HG03045 (cell line): ENCODE data around the gene NPY1R.
A peak's percentile ranks its signal among the peaks of the same experiment; 100 is the strongest.

Experiments
- ATAC-seq: cut with Tn5 transposase; IDR thresholded peaks from one replicate; pipeline ENCODE4 v1.9.1; 2021; ENCODE audit warnings: mild to moderate bottlenecking, moderate library complexity; ENCODE audit not compliant: unreplicated experiment

The NPY1R gene

DNA sequence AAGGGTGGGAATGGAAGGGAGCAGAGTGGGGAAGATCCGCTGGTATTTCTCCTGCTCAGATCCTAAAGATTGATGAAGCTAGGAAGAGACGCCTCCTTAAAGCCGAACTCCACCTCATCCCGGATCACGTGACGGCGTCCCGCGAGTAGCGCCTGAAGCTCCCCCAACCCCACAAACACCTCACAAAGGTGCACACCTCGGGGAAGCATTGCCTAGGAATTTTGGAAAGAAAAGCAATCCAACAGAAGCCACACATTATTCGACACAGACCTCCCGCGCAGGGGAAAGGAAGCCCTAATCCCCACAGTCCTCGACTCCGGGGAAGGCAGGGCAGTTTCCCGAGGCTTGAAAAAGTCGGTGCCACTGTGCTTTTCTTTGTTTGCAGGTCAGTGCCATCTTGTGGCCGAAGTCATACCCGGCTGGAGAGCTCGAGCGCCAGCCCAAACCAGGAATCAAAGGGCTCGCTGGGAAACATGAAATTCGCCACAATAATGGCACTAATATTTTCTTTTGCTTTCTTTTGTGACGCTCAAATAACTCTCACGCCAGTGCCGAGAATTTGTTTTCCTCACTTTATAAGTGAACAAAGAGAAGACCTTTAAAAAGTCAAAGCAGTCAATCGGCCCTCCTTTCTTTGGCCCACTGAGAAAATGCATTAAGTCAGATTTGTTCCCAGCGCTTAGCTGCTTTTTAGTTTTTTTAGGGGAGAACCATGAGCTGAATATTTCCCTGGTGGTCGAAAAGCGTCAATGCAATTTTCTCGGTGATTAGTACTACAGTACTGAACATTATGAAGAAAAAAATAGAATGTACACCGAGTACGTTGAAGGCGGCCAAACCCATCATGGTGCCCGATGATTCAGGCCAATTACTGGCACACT is at the start of gene NPY1R:
Gene NPY1R (minus strand): TSS at position 71 of the 881 bp plus-strand sequence. CDS start 6,042 bp downstream, outside the sequence.
- peak; percentile 83 for ATAC-seq

- ATAC-seq: no peak
These were observed 48.3 kb upstream of the NPY1R start for GRCh38 chr4:163380703-163381102.

DNA sequence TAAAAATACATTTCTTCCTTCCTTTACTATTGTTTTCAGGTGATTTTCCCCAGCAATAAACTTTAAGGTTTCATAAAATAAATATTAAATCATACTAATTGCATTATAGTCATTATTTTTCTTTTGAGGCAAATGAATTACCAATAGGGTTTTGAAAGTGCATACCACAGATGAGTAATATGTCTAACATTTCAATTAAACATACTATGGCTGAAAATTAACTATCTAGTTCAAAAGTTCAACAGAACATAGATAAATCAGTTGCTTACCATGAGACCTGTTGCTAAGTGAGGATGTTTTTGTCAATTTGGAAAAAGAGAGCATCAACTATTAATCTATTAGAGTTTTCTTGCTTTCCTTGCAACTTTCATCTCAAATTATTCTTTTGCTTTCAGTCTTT is 46.3 kb upstream of the NPY1R start:
- ATAC-seq: no peak

- no peak for ATAC-seq
These were observed 39.6 kb upstream of the NPY1R start for GRCh38 chr4:163372029-163372428.

DNA sequence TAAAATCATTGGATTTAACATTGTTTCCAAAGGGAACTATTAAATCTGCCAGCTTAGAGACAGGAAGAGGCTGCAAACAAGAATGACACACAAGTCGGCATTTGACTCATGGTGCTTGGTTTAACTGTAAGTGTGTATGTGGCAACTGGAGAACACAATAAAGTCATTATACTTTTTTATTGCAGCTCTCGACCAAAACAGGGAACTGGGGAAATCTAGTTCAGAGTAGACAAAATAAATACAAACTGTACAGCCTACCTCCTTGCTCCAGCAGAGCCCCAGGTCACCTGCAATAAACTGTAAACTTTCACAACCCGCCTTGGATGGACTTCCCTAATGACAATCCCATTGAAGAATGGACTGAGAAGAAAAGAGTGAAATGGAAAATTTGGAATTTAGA is 35.3 kb upstream of the NPY1R start:
- no peak for ATAC-seq

- no peak for ATAC-seq
These were observed 23.7 kb upstream of the NPY1R start for GRCh38 chr4:163356104-163356503.

- no peak for ATAC-seq
These were observed 20.7 kb upstream of the NPY1R start for GRCh38 chr4:163353054-163353453.

DNA sequence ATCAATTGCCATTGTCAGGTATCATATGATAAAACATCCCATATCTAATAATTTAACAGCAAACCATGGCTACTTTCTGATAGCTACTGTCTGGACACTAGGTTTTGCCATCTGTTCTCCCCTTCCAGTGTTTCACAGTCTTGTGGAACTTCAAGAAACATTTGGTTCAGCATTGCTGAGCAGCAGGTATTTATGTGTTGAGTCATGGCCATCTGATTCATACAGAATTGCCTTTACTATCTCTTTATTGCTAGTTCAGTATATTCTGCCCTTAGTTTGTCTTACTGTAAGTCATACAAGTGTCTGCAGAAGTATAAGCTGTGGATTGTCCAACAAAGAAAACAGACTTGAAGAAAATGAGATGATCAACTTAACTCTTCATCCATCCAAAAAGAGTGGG is 18.3 kb upstream of the NPY1R start:
- no peak for ATAC-seq

DNA sequence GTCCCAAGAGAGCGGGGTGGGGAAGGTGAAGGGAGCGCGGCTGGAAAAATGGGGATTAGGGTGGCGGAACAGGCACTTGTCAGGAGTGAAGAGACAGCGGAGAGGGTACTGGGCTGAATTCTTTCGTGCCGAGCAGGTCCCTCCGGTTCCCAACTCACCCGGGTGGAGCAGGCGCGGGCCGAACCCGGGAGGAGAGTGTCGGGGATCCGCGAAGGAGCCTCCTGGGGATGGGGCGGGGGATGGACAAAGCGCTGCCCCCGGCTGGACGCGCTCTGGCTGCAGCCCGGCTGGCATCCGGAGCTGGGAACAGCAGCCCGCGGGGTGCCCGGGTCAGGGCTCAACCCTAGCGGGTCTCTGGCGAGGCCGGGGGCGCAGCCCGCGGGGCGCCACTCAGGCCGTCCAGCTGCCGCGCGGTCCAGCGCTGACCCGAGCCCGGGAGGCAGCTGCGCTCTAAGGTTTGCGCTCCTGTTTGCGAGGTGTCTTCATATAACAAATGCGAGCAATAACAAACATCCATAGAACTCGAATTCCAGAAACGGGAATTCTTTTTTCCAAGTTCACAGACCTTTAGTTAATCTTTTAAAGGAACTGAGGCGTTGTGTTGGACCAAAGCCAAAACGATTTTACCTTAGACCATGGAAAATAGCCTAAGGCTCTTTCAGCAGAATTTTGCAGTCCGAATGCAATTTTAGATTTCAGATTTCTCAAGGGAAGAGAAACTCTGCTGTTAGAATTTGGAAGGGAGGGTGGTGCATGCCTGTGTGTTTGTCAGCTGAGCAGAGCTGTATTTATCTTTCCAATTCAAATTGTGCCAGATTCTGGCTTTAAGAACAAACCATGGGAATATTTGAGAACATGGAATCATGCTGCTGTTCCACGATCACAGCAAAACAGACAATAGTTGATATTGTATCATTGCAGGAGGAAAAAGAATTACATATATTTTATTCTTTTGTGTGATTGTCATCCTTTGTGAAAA is 12.0 kb upstream of the NPY1R start:
- ATAC-seq: no peak

GRCh38 chr4:163343604-163344146 is 11.3 kb upstream of the NPY1R start, which contains the start of gene NPY5R:
TSS of gene NPY5R (plus strand) at chr4:163343892. CDS start at chr4:163350274, 6,382 bp downstream.
- ATAC-seq: no peak

GRCh38 chr4:163335384-163335783 is 3.0 kb upstream of the NPY1R start:
- no peak for ATAC-seq

- no peak for ATAC-seq
These were observed 593 bp downstream of the NPY1R start for GRCh38 chr4:163331629-163332376.

DNA sequence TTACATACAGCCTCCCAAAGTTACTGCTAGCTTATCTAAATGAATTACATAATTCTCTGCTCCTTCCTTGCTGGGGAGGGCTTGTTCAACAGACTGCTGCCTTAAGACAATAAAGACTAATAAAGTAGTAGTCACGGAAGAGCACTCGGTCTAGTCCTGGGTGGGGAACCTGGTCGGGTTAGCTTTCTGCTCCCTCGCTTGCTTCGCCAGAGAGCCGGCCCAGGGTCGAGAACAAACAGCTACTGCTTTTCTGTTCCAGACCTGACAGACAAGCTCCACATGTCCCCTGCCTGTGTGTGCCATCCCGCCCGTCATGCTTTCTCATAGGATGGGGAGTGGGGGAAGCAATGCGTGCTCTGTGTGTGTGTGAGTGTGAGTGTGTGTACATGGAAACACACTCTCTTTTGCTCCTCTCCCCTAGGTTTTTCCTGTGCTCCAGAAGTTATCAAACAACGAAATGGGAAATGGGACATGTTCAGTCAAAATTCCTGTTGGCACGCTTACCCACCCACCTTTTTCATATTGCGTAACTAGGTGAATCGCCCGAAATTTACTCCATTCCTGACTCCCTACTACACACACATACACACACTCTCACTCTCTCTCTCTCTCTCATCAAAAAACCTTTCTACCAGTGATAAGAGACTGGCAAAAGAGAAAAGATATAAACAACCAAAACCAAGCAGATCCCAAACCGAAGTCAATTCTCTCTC is 1.3 kb downstream of the NPY1R start:
- ATAC-seq: no peak

- ATAC-seq: no peak
These were observed 15.3 kb downstream of the NPY1R start for GRCh38 chr4:163317110-163317509.

DNA sequence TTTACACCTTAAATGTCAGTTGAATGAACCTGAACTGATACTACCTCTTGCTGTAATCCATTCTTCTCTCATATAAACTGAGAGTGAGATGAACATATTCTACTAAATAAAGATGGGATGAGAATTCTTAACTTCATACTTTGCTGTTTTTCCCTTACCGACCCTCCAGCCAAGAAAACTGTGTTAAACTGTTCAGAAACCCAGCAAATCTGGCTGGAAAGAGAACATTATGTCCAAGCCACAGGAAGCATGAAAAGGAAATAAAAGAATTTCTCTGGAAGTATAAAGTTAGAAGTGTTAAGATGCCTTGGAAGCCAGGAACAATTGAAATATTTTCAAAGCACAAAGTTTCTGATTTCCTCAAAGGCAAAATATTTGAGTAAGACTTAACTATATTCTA is 22.9 kb downstream of the NPY1R start:
- no peak for ATAC-seq

- ATAC-seq: no peak
These were observed 29.3 kb downstream of the NPY1R start for GRCh38 chr4:163303069-163303468.

DNA sequence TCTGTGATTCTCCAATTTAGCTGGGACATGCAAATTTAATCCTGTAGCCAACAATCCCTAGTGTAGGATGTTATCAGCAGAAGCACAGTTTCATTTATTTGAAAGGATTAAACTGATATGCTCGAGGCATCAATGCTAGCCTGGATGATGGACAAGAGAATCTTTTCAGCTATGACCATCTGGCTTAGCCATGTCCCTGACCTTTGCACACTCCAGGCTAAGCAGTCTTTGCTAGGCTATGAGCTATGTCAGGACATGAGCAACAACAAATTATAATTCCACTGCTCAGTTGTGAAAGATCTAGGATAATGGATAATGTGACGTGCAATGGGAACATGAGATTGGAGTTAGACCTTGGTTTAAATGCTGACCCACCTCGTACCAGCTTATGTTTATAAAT is 32.0 kb downstream of the NPY1R start:
- no peak for ATAC-seq

GRCh38 chr4:163295138-163295537 is 37.3 kb downstream of the NPY1R start:
- no peak for ATAC-seq

GRCh38 chr4:163284304-163284703 is 48.1 kb downstream of the NPY1R start:
- ATAC-seq: no peak
